ENCODE data around the gene NTN5.
"Not testable (repeated sequence)": the region's sequence is repeated elsewhere in the genome, so short reads cannot be mapped to it uniquely, and the experiment has no call there.

NTN5 gene
- long read RNA-seq, donor 1: 0 reads
- long read RNA-seq, donor 2: 0 reads
- long read RNA-seq, donor 3: 0 reads
- long read RNA-seq, donor 4: 0 reads
- long read RNA-seq, donor 5: 0 reads
- long read RNA-seq, donor 6: 0 reads
- long read RNA-seq, donor 7: 0 reads
- long read RNA-seq, donor 8: 0 reads

DNA sequence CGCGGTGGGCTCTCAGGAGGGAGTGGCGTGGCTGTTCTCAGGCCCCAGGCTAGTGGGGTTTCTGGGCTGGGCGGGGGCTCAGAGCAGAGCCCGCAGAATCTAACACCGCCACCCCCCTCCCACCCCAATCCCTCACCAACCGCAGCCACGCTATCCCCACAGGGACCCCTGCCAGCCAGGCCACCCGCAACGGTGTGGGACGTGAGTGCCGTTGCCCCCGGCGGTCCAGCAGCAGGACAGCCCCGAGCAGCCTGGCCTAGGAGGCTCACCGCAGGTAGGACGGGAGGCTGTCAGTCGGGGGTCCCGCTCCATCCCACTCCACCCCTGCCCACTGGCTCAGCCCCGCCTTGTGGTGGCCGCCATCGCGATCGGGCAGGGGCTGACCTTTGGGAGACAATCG, at the start of gene NTN5:
TSS of gene NTN5 (minus strand) at position 24 of the 400 bp plus-strand sequence. CDS start 2,031 bp downstream, outside the sequence.
- DNase-seq: no peak

DNA sequence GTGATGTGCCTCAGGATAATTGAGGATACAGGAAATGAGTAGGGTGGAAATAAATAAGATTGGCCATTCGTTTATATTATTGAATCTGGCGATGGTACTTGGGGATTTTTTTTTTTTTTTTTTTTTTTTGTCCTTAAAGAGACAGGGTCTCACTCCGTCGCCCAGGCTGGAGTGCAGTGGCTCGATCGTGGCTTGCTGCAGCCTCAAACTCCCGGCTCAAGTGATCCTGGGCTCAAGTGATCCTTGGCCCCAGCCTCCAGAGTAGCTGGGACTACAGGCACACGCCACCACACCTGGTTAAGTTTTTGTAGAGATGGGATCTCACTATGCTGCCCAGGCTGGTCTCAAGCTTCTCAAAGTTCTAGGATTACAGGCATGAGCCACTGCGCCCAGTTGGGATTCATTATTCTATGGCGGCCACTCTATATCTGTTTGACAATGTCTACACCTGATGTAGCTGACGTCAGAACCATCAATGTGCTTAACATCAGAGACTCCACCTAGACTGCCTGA, 49.4 kb upstream of the NTN5 start:
- DNase-seq: no peak

GRCh38 chr19:48720613-48721296, 47.9 kb upstream of the NTN5 start:
- peak; percentile 99 for DNase-seq

DNA sequence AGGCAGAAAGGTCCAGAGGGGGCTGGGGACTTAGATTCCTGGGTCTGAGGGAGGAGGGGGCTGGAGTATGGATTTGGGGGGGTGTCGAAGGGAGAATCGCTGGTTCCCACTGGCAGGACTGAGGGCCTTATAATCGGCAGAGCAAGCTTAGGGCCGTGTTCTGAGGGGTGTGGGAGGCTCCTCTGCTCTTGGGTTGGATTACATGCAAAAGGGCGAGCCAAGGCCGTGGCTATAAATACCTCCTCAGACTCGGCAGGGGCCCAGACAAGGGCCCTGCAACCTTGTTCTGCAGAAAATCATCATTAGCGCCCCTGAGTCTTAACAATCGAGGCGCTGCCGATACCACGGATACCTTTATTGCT, 47.4 kb upstream of the NTN5 start:
- DNase-seq: no peak

DNA sequence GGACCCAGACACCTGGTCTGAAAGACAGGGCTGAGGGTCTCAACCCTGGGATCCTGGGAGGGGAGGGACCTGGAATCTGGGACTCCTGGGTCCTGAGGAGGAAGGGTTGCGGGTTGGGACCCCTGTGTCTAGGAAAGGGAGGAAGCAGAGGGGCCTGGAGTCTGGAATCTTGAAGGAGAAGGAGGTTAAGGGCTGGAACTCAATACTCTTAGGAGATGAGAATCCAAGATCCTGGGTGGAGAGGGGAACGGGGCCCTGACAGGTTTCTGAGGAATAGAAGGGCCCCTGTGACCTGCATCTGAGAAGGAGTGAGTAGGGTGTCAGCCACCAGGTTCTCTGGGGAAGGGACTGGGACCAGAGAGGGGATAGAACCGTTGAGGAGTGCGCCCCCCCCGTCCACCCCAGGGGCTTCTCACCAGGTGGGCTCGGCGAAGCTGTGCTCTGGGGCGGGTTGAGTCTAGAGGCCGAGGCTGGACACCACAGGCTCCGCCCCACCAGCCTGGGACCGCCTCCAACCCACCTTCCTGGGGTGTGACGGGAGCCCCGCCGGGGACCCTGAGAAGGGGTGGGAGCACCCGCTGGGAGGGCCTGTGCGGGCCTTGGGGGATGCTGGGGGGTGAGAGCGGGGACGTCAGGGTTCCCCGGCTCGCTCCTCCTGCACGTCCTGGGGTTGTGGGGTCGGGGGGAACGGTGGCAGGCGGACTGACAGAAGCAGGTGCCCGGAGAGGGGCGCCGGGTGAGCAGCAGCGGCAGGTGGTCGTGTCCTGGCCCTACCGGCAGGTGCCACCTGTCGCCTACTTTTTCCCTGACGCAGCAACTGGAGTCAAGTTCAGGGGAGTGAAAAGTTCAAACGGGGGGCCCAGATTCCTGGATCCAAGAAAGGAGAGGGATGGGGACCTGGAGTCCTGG, 46.7 kb upstream of the NTN5 start, which contains the start of gene MAMSTR:
TSS of gene MAMSTR (minus strand) at position 463 of the 909 bp plus-strand sequence. CDS start 694 bp downstream, outside the sequence.
- peak; percentile 61 for DNase-seq

- peak; percentile 51 for DNase-seq
These were observed 46.0 kb upstream of the NTN5 start for GRCh38 chr19:48718711-48719231.

GRCh38 chr19:48718106-48718505, 45.3 kb upstream of the NTN5 start:
- not testable (repeated sequence) for DNase-seq

DNA sequence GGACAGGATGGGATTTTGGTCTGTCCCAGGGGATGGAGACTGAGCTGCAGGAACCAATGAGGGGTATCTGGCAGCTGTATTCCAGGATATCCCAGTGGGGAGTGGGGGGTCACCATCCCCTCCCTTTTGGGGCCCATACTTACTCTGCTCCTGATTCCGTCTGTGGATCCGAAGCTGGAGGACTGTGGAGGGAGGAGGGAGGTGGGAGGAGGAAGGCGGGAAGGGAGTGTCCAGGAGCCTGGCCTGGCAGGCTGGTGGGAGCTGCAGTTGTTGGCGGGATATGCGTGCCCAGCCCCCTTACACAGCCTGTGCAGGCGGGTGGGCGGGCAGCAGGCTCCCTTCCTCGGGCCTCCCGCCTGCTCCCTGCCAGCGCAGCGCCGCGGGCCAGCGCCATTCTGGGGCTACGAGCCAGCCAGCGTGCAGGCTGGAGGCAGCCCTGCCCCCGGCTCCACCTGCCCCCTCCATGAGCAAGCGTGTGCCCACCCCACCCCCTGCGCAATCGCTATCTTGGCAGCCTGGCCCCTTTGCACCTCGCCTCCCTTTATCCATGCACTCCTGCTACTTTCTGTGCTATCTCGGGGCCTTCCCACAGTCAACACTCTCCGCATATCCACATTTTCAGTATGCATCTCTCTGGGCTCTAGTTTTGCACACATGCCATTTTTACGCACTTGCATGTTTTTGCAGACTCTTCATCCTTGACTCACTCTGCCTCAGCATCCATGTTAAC, 43.9 kb upstream of the NTN5 start:
- peak; percentile 77 for DNase-seq

- DNase-seq: peak; percentile 31
These were observed 42.9 kb upstream of the NTN5 start for GRCh38 chr19:48715681-48716171.

- peak; percentile 25 for DNase-seq
These were observed 42.2 kb upstream of the NTN5 start for GRCh38 chr19:48714759-48715675.

GRCh38 chr19:48713864-48714755, 41.3 kb upstream of the NTN5 start:
- peak; percentile 94 for DNase-seq

DNA sequence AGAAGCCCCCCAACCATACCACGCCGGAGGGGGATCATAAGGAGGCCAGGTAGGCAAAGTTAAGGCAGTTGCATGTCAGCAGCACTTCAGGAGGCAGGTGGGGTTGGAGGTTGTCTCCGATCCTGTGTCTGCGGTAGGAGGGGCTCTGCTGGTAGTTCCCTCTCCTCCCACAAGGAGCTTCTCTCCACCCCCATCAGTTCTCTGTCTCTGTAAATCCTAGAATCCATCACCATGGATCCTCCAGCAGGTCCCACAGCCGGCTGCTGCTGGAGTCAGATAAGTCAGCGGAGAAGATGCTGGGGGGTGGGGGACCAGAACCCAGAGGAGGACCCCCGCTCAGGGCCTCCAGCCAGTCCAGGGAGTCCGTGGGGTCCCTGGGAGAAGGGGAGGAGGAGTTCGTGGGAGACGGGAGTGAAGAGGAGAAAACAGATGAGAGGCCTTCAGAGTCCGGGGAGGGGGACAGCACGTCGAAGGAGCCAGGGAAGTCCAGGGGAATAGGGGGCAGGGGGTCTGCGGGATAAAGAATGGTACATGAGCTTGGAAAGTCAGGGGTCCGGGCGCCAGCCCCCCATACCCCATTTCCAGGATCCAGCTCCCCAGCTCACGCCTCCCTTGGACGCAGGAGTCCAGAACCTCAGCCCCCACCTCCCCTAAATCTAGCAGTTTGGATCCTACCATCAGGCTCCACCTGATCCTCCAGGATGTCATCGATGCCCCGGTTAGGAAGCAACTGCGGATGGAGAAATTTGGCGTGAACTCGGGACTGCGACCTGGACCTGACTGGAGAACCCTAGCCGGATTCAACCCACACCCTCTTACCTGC, 40.4 kb upstream of the NTN5 start:
- DNase-seq: no peak

DNA sequence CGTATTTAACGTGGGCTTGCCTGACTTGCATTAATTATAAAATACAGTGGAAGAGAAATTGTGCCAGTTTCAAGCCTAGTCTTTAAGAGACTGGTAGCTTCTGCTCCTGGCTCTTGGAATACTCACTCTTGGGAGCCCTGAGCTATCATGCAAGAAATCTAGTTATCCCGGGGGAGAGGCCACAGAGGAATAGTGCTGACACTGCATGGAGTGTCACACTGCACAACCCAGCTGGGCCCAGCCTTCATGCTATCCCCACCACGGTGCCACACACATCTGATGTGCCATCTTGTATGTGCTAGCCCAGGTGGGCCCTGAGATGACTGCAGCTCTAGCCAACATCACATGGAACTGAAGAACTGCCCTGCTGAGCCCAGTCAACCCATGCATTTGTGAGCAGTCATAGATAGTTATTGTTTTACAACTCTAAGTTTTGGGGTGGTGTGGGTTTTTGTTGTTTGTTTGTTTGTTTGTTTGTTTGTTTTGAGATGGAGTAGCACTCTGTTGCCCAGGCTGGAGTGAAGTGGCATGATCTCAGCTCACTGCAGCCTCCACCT, 38.4 kb upstream of the NTN5 start:
- no peak for DNase-seq

DNA sequence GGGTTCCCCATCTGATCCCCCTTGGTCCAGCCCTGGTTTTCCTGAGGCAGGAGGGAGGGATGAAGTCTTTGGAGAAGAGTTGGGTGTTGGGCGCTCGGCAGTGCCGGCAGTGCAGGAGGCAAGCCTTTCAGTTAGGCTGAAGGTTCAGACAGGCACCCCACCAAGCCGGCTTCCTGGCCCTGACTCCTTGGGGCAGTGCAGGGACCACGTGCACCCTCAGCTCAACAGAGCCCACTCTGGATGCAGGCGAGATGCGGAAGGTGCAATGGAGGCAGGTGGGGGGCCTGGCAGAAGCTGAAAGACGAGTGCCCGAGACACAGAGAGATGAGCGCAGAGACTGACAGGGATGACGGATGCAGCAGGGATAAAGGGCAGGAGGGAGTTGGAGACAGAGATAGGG, 35.7 kb upstream of the NTN5 start:
- no peak for DNase-seq

DNA sequence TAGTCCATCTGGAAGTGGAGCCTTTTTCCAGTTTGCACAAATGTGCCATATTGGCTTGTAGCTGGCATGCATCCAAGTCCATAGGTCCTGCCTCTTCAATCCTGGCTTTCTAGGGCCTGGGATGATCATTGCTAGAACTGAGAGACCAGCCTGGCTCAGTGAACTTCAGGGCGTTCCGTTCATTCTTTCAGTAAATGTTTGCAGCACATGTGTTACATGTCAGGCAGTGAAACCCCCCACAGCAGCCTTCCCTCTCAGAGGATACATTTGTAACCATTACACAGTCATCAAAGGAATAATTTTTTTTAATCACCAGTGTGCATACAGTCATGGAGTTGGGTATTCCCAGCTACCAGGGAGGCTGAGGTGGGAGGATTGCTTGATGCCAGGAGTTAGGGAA, 32.6 kb upstream of the NTN5 start:
- no peak for DNase-seq

DNA sequence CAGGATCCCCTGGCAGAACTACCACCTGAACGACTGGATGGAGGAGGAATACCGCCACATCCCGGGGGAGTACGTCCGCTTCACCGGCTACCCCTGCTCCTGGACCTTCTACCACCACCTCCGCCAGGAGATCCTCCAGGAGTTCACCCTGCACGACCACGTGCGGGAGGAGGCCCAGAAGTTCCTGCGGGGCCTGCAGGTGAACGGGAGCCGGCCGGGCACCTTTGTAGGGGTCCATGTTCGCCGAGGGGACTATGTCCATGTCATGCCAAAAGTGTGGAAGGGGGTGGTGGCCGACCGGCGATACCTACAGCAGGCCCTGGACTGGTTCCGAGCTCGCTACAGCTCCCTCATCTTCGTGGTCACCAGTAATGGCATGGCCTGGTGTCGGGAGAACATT, 30.5 kb upstream of the NTN5 start:
- no peak for DNase-seq

- DNase-seq: no peak
These were observed 29.9 kb upstream of the NTN5 start for GRCh38 chr19:48702701-48703100.

- DNase-seq: no peak
These were observed 25.2 kb upstream of the NTN5 start for GRCh38 chr19:48698046-48698445.

Data from right kidney (tissue), 9 donors.